IMR-90 (cell line): ENCODE measurements around the gene PHF3. TPM values are rescaled to one million over a fixed set of nuclear protein-coding genes. Genes with fewer than 3 reads are reported as not detected.

Source experiments
- ATAC-seq: fragments of 200-7000 bp; cut with Tn5 transposase; 2 replicates; pipeline ENCODE4 v1.9.1; 2020; ENCODE audit warnings: low read depth, mild to moderate bottlenecking, moderate library complexity
- BruUV-seq: library from RNA; stranded (reverse); fragments of 400-500 nt; replicated peaks from 2 replicates; lab custom pipeline; 2021; lab: Mats Ljungman, UMichigan
- CTCF ChIA-PET: fragments of 300-600 bp; formaldehyde crosslinking; extraction: SDS; loops from one replicate; lab custom pipeline; 2021; ENCODE audit warnings: antibody characterized with exemption; lab: Yijun Ruan, JAX
- POLR2A ChIA-PET: fragments of 300-600 bp; sonication (Branson Sonifier 250); formaldehyde crosslinking; loops from one replicate; lab custom pipeline; 2022; ENCODE audit warnings: antibody characterized with exemption; ENCODE audit not compliant: unreplicated experiment; lab: Charles Lee
- DNase-seq: peaks from one replicate; pipeline ENCODE4 v3.0.0; 2013
- H2AFZ ChIP-seq: replicated peaks from 2 replicates; pipeline ENCODE3; 2013; ENCODE audit warnings: low read length, mild to moderate bottlenecking; ENCODE audit not compliant: poor library complexity
- H2AK5ac ChIP-seq: 2 replicates; pipeline ENCODE4 v1.6.1; 2013; ENCODE audit warnings: low read depth, low read length, inconsistent platforms
- H2AK9ac ChIP-seq: replicated peaks from 2 replicates; pipeline ENCODE3; 2013; ENCODE audit warnings: mild to moderate bottlenecking, low read depth, low read length, moderate library complexity; ENCODE audit not compliant: poor library complexity
- H2BK120ac ChIP-seq: 2 replicates; pipeline ENCODE4 v1.6.1; 2013; ENCODE audit warnings: low read depth, low read length, inconsistent platforms
- H2BK15ac ChIP-seq: 3 replicates; pipeline ENCODE4 v1.6.1; 2013; ENCODE audit warnings: low read depth, low read length, inconsistent platforms
- H2BK20ac ChIP-seq: 2 replicates; pipeline ENCODE4 v1.6.1; 2013; ENCODE audit warnings: low read depth, mild to moderate bottlenecking, inconsistent platforms, low read length, moderate library complexity
- H2BK5ac ChIP-seq: 2 replicates; pipeline ENCODE4 v1.6.1; 2013; ENCODE audit warnings: mild to moderate bottlenecking, low read depth, low read length, inconsistent platforms; ENCODE audit not compliant: poor library complexity, severe bottlenecking
- H3K14ac ChIP-seq: replicated peaks from 2 replicates; pipeline ENCODE4 v1.6.1; 2013; ENCODE audit warnings: low read depth, low read length, inconsistent platforms
- H3K18ac ChIP-seq: 2 replicates; pipeline ENCODE4 v1.6.1; 2013; ENCODE audit warnings: low read depth, low read length, control low read depth
- H3K23ac ChIP-seq: 2 replicates; pipeline ENCODE4 v1.6.1; 2013; ENCODE audit warnings: low read depth, low read length, inconsistent platforms
- H3K27ac ChIP-seq: 2 replicates; pipeline ENCODE4 v1.5.1; 2013; ENCODE audit warnings: mild to moderate bottlenecking, control low read depth, low read length; ENCODE audit not compliant: insufficient read depth
- H3K27me3 ChIP-seq: 2 replicates; pipeline ENCODE4 v1.6.1; 2013; ENCODE audit warnings: low read length; ENCODE audit not compliant: control insufficient read depth, insufficient read depth
- H3K36me3 ChIP-seq: 2 replicates; pipeline ENCODE4 v1.6.1; 2013; ENCODE audit warnings: low read length, mixed read lengths; ENCODE audit not compliant: control insufficient read depth, insufficient read depth
- H3K4ac ChIP-seq: 2 replicates; pipeline ENCODE4 v1.6.1; 2013; ENCODE audit warnings: low read depth, low read length, inconsistent platforms
- H3K4me1 ChIP-seq: 2 replicates; pipeline ENCODE4 v1.6.1; 2013; ENCODE audit warnings: low read length, mixed read lengths; ENCODE audit not compliant: control insufficient read depth, insufficient read depth
- H3K4me2 ChIP-seq: 2 replicates; pipeline ENCODE4 v1.6.1; 2013; ENCODE audit warnings: low read depth, mild to moderate bottlenecking, control low read depth, low read length, moderate library complexity
- H3K4me3 ChIP-seq: 2 replicates; pipeline ENCODE4 v1.5.1; 2013; ENCODE audit warnings: low read depth, mild to moderate bottlenecking, control low read depth, low read length, moderate library complexity; ENCODE audit not compliant: insufficient read depth
- H3K56ac ChIP-seq: 2 replicates; pipeline ENCODE4 v1.6.1; 2013; ENCODE audit warnings: low read length, inconsistent platforms; ENCODE audit not compliant: insufficient read depth; ENCODE audit errors: extremely low read depth
- H3K79me1 ChIP-seq, 2 experiments: 2 replicates each; pipeline ENCODE4 v1.6.1; 2013; ENCODE audit warnings: low read length in 2 of 2, inconsistent platforms in 1 of 2, low read depth in 1 of 2
- H3K9ac ChIP-seq: 2 replicates; pipeline ENCODE4 v1.6.1; 2013; ENCODE audit warnings: low read depth, low read length, control low read depth
- H3K9me1 ChIP-seq: 2 replicates; pipeline ENCODE4 v1.6.1; 2013; ENCODE audit warnings: low read length, inconsistent platforms; ENCODE audit not compliant: insufficient read depth
- H3K9me3 ChIP-seq: 2 replicates; pipeline ENCODE4 v1.6.1; 2013; ENCODE audit warnings: low read length; ENCODE audit not compliant: control insufficient read depth, insufficient read depth
- H4K20me1 ChIP-seq: 2 replicates; pipeline ENCODE4 v1.6.1; 2013; ENCODE audit warnings: low read length, inconsistent platforms; ENCODE audit not compliant: insufficient read depth
- H4K5ac ChIP-seq: 2 replicates; pipeline ENCODE4 v1.6.1; 2013; ENCODE audit warnings: mild to moderate bottlenecking, low read depth, low read length, control low read depth
- H4K8ac ChIP-seq, 2 experiments: 2 replicates each; pipeline ENCODE4 v1.6.1; 2013; ENCODE audit warnings: low read depth in 2 of 2, low read length in 2 of 2, control low read depth in 1 of 2, inconsistent platforms in 1 of 2
- H4K91ac ChIP-seq: 2 replicates; pipeline ENCODE4 v1.6.1; 2013; ENCODE audit warnings: low read depth, low read length, inconsistent platforms; ENCODE audit not compliant: insufficient read depth
- BHLHE40 ChIP-seq: fragments of 150-350 bp; IDR thresholded peaks from 2 replicates; pipeline ENCODE4 v1.6.1; 2016; ENCODE audit warnings: mild to moderate bottlenecking, low read depth, low read length
- MAZ ChIP-seq: IDR thresholded peaks from 2 replicates; pipeline ENCODE4 v1.6.1; 2012; ENCODE audit warnings: low read depth, mild to moderate bottlenecking, low read length, improper control_type of control experiment, moderate library complexity, borderline replicate concordance
- NFE2L2 ChIP-seq: fragments of 150-350 bp; IDR thresholded peaks from 2 replicates; pipeline ENCODE4 v1.6.1; 2016; ENCODE audit warnings: low read depth, mild to moderate bottlenecking, low read length
- RCOR1 ChIP-seq: IDR thresholded peaks from 2 replicates; pipeline ENCODE4 v1.6.1; 2012; ENCODE audit warnings: mild to moderate bottlenecking, low read length, improper control_type of control experiment; ENCODE audit not compliant: insufficient replicate concordance
- RFX5 ChIP-seq: IDR thresholded peaks from 2 replicates; pipeline ENCODE4 v1.8.0; 2012; ENCODE audit warnings: low read depth, mild to moderate bottlenecking, low read length, moderate library complexity
- dilution Hi-C: fragments of 300-500 bp; cut with HindIII; formaldehyde crosslinking; loops from one replicate; pipeline ENCODE4 v1.14.3; 2018; ENCODE audit warnings: low sequenced_read_pairs; ENCODE audit not compliant: unreplicated experiment
- in situ Hi-C: fragments of 300-500 bp; cut with MboI; formaldehyde crosslinking; loops from 3 replicates; pipeline ENCODE4 v1.14.3; 2019; ENCODE audit warnings: low sequenced_read_pairs, inconsistent platforms, mixed read lengths
- intact Hi-C: fragments of 100-400 bp; cut with micrococcal nuclease; formaldehyde crosslinking; loops from 2 replicates; pipeline ENCODE4 v1.10.0; 2022
- polyA plus RNA-seq, 3 experiments: library from polyadenylated mRNA; depleted of rRNA; stranded (reverse); fragments of >200 nt; gene quantifications; 2 replicates each; pipeline ENCODE4 v1.2.3, GENCODE V29; 2012; ENCODE audit warnings: low replicate concordance in 1 of 3
- total RNA-seq: library from RNA; depleted of rRNA; stranded (reverse); fragments of >200 nt; gene quantifications from 2 replicates; pipeline ENCODE4 v1.2.3, GENCODE V29; 2012
- TF ChIP-seq, protein P1 (sequence below): fragments of 150-350 bp; IDR thresholded peaks from 2 replicates; pipeline ENCODE4 v1.6.1; 2017; ENCODE audit warnings: mild to moderate bottlenecking, antibody characterized with exemption, low read length, low read depth

The PHF3 gene
- total and polyA plus RNA-seq, 2 of the 4 experiments (the other 2 are of a cell fraction), result 5.6 to 27.8 TPM

DNA sequence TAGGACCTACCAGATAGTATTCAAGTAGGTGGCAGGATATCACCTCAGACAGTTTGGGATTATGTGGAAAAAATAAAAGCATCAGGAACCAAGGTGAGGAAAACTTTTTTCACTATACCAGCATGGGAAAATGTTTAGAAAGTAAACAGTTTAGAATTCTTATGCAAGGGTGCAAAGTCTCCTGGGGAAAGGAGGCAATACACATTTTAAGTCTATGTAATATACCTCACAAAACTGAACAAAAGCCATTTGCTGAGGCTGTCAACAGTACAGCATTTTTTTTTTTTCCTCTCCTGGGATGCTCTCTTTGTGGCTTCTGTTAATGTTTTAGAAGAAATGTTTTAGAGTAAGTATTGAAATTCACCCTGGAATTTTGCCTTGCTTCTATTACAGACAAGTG, 73.5 kb downstream of the PHF3 start:
- intact Hi-C loops, result no loop called here
- H3K79me1 ChIP-seq, result no peaks in the 10 kb centered on the region; a peak in 1 of 4 replicates
- H3K4me1 ChIP-seq, result no peaks in the 10 kb centered on the region
- no peaks in the 10 kb centered on the region for H4K20me1 ChIP-seq
- no peak overlapping the region for H3K27ac ChIP-seq
- H2BK120ac ChIP-seq, result no peak overlapping the region
- H3K9me3 ChIP-seq, result no peaks in the 10 kb centered on the region
- DNase-seq (no peak), ATAC-seq (no peak)
- no peak overlapping the region for H3K9ac ChIP-seq
- H2AK9ac ChIP-seq, result no peak overlapping the region
- H3K9me1 ChIP-seq, result no peaks in the 10 kb centered on the region
- no peak overlapping the region for H3K4me3 ChIP-seq
- no peak overlapping the region for H3K4me2 ChIP-seq
- H3K56ac ChIP-seq, result no peak overlapping the region
- no peak overlapping the region for H3K4ac ChIP-seq
- no peaks in the 10 kb centered on the region for H3K27me3 ChIP-seq
- H2BK20ac ChIP-seq, result no peak overlapping the region
- H2BK5ac ChIP-seq, result no peak overlapping the region
- no peak for TF ChIP-seq RFX5
- no peak for TF ChIP-seq BHLHE40
- no peak for TF ChIP-seq RCOR1
- TF ChIP-seq, protein P1, sequence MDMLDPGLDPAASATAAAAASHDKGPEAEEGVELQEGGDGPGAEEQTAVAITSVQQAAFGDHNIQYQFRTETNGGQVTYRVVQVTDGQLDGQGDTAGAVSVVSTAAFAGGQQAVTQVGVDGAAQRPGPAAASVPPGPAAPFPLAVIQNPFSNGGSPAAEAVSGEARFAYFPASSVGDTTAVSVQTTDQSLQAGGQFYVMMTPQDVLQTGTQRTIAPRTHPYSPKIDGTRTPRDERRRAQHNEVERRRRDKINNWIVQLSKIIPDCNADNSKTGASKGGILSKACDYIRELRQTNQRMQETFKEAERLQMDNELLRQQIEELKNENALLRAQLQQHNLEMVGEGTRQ, result no peak
- no peak for TF ChIP-seq MAZ
- no peak for TF ChIP-seq NFE2L2
- H4K8ac ChIP-seq, result no peak overlapping the region
- no peak overlapping the region for H4K91ac ChIP-seq
- H2AK5ac ChIP-seq, result no peak overlapping the region
- POLR2A ChIA-PET, result no interaction called here
- in situ Hi-C loops, result no loop called here
- H2AFZ ChIP-seq, result no peak overlapping the region
- no peak overlapping the region for H3K18ac ChIP-seq
- no peak overlapping the region for H3K14ac ChIP-seq
- CTCF ChIA-PET, result no interaction called here
- H2BK15ac ChIP-seq, result no peak overlapping the region
- H3K23ac ChIP-seq, result no peak overlapping the region
- no TSS peak for BruUV-seq
- peaks cover 34% of the 10 kb centered on the region for H3K36me3 ChIP-seq
- dilution Hi-C loops, result no loop called here
- H4K5ac ChIP-seq, result no peak overlapping the region
